HPDE6-E6E7 (cell line): ENCODE measurements around the gene CMTM1.
"Not testable (repeated sequence)": the region's sequence is repeated elsewhere in the genome, so short reads cannot be mapped to it uniquely, and the experiment has no call there.

Experiments used
- DNase-seq: peaks from one replicate; pipeline ENCODE4 v3.0.0; 2011; ENCODE audit warnings: missing footprints; ENCODE audit errors: extremely low spot score

The CMTM1 gene

DNA sequence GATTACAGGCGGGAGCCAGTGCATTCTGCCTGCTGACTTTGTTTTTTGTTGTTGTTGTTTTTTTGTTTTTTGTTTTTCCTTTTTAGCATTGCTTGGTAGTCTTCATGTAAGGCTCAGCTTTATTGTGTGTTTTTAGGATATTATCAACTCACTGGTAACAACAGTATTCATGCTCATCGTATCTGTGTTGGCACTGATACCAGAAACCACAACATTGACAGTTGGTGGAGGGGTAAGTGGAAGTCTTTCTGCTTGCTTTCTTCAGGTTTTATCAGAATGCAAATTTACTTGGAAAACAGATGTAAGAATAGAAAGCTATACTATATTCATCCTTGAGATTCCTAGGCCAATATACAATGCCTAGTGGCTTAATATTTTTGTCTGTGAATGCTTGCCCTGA is 3.3 kb upstream of the CMTM1 start:
- no peak for DNase-seq

DNA sequence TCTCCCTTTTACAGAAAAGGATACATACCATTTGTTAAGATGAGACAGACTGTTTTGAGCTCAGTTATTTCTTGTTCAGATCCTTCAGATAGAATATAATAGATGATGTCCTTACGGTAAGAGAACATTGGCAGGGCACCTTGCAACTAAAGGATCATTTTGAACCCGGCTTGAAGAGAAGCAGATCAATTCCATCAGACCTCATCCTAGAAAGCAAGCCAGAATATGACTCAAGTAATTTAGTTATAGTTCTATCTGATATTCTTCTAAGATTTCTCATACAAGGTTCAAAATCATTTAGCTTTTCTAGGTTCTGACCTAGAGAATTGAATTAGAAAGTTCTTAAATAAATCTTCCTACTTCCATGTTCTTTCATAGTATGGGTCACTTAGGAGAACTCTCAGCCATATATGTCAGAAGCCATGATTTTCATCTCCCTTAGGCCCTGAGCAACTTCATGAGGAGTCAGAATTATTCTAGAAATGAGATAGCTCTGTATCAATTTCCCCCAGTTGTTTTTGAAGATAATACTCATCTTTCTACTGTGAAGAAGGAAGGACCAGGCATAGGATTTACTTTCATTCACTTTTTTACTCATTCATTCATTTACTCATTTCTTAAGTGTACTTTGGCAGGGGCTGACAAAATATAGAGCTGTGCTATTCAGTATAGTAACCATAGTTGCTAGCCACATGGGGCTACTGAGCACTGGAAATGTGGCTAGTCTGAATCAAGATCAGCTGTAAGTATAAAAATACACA is 2.5 kb upstream of the CMTM1 start:
- DNase-seq = no peak

GRCh38 chr16:66567270-66567669 is 1.0 kb downstream of the CMTM1 start:
- DNase-seq = not testable (repeated sequence)

GRCh38 chr16:66568355-66568754 is 2.1 kb downstream of the CMTM1 start:
- DNase-seq = no peak

DNA sequence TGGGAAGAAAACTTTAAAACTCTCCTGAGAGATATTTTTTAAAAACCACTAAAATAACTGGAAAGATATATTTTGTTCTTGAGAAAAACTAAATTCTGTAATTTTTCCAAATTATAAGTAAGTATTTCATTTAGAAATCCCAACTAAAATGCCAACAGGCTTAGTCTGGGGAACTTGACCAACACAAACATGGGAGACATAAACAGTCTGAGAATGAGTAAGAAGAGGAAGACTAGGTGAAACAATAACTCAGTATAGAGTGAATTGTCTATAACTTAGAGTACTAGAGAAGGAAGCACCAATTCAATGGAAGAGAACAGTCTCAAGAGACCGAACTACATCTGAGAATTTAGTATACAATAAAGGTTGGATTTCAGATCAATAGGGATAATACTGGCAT is 2.9 kb downstream of the CMTM1 start:
- DNase-seq = no peak

GRCh38 chr16:66569827-66570405 is 3.7 kb downstream of the CMTM1 start:
- DNase-seq = peak; percentile 36

DNA sequence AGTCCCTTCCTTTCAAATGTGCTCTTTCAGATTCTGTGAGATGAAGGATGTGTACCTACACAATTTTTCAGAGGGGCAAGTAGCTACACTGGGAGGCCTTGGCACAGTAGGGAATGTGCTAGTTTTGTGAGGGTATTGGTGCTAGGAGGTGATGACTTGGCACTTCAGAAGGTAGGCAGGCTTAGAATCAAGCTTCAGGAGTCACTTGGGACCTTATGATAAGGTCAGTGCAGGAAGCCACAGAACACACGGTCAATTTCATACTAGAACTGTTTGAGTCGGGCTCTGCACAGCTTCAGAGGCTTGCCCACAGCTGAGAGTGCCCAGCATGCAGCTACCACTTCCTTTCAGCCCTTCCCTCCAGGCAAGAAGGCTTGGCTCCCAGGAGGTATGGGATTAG is 6.1 kb downstream of the CMTM1 start:
- DNase-seq = no peak

DNA sequence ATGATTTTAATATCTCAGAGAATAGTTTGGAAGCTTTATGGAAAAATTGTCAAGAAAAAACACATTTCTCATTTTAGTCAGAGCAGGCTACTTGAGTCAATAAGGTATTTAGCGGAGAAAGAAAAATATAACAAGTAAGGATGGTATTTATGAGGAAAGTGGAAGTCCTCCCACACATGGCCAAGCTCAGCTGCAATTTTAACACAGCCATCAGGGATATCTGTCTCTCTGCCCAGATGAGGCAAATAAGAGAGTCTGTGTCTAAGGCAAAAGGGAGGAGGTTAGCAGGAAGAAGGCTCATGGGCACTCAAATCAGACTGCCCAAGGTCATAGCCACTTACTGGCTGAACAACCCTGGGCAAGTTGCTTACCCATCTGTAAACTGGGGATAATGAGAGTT is 7.8 kb downstream of the CMTM1 start:
- DNase-seq = no peak

DNA sequence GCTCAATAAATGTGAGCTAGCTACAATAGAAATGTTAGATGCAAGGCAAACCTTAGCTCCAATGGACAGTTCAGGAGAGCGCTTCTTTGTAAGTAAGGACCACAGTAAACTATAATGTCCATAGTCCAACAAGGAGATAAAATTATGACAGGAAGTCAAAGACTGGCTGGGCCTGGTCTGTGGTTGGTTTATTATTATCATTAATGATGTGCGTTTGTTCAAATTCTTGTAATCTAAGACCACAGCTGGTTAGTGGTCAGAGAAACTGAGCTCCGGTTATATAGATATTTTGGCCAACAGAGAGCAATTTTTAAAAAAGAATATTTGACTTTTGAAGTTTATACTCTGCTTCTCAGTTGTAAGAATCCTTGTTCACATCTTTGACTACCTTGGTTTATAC is 8.3 kb downstream of the CMTM1 start:
- DNase-seq = no peak

DNA sequence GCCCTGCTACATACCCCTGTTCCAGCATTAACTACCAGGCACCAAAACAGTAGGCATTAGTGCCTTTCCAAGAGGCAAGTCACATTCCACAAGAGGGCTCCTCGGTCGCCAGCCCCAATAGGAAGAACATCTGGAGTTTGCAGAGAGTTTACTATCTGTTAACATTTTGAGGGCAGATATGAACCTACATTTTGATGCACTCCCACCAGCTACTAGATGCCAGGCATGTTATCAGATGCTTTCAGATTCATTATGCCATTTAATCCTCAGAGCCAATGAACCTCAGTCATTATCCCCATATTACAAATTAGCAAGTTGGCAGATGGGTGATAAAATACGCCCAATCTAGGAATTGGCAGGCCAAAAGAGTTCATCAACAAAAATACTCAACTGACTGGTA is 8.8 kb downstream of the CMTM1 start:
- DNase-seq = no peak

DNA sequence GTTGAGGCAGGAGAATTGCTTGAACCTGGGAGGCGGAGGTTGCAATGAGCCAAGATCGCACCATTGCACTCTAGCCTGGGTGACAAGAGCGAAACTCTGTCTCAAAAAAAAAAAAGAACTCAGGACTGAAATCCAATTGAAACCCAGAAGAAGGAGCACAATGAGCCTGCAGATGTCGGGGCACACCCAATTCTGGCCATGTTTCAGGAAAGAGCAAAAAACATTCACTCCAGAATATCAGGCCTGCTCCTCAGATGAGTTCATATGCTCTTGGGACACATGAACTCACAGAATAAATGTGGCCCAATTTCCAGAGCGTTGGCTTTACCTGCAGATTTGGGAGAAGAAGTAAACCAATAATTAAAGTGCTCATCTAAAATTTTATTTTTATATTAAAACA is 10.1 kb downstream of the CMTM1 start:
- DNase-seq = no peak

DNA sequence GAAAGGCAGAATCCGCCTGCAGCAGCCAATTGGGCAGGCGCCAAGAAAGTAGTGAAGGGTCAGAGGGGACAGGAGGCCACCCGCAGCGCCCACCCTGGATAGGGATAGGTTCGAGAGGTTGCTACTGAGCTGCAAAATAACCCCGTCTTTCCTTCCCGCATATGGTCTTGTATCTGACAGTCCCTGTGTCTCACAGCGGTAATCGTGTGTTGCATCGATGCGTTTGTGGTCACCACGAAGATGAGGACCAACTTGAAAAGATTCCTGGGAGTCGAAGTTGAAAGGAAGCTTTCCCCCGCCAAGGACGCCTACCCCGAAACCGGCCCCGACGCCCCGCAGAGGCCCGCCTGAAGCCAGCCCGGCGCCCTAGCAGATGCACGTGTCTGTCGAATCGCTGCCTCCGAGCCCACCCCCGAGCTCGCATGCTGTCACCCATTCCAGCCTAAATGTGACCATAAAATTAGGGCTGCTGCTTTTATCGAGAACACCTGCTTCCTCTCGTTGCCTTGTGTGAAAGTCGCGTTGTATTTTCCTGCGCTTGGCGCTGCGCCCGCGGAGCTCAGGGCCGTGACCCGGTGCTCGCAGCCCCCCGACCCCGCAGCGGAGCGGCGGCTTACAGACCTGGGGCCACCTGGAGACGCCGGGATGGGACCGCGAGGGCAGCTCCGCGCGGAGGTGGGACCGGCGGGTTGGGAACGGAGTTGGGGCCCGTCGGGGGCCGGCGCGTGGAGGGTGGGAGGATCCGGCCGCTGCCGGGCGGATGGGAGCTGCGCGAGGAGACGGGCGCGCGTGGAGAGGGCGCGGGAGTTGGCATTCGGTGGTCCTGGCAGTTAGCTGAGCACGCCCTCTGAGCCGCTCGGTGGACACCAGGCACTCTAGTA is 12.7 kb downstream of the CMTM1 start, which contains the start of gene CMTM2:
CMTM2 (plus strand) TSS at position 813 of the 881 bp plus-strand sequence. CDS start 145 bp downstream, outside the sequence.
- DNase-seq = no peak

DNA sequence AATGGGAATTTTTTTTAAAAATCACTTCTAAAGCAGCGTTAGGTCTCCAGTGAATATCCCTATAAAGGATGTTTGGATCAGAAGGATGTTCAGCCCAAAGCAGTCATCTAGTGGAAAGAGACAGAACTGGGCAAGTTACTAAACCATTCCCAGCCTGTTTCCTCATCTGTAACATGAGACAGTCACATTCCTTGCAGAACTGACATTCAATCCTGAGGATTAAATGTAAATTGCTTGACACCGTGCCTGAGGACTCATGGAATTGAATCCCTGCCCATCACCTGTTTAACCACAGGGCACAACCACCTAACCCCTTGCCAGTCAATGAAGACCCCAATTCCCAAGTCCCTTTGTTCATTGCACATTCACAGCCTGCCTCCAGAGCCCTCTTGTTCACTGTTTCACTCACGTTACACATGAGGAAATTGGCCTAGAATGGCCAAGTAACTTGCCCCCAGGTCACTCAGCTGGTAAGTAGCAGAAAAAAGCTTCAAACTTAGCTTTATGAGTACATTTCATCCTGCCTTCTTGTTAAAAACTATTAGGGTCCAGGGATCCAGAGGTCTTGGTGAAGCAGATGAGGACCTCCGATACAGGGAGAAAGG is 14.5 kb downstream of the CMTM1 start:
- peak; percentile 71 for DNase-seq

DNA sequence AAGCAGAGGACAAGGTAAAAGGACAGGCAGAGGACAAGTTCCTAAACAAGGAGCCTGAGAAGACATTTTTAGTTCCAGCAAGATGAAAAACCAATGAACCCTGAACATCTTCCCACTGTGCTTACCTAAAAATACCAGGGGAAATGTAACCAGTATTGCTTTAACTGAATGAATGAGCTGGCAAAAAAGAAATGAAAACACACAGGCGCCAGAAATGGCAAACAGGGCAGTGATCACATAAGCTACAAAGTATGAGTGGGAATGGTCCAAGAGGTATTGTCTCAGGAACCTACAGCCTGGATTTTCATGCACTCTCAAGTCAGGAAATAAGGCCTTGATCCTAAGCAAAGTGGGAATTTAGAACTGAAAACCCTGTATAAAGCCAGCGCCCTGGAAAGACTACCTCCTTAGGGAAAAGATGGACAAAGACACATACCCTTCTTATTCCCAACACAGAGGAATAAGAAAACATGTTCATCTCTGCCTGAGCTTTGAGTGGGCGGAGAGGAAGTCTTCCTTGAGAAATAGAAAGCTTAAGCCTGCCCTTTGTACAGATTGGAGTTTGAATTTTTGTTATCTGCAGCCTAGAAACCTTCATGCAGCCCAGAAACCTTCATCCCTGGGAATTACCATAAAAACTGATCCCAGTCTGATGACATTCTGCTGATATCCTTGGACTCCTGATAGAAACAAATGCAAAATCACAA is 15.2 kb downstream of the CMTM1 start:
- DNase-seq = no peak

DNA sequence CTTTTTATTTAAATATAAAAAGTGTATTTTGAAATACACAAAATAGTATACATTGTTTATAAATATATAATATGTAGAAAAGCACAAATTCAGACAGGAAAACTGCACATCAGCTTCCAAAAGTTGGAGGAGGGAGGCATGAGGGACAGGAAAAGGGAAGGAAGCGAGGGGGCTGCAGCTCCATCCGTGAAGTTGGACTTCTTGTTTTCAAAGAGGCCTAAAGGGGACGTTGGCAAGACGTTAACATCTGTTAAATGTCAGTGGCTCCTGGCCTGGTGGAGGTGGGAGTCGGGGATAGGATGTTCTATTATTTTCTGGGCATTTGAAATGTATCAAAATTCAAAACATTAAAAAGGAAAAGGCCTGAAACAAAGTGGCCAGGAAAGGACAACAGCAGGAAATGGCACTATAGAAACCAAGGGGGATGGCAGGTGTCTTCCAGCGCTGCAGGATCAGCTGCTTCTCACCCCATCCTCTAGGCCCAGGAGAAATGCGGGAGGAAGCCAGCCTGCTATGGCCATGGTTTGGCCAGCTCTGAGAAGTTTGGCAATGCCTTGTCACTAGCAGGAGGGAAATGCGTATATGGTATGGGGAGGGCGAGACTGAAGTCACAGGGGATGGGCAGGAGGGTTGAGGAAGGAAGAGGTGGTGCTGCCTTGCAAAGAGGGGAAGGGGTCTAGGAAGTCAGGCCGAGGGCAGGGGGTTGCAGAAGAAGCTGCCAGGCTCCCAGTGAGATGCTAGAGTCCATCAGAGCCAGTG is 19.4 kb downstream of the CMTM1 start:
- no peak for DNase-seq

DNA sequence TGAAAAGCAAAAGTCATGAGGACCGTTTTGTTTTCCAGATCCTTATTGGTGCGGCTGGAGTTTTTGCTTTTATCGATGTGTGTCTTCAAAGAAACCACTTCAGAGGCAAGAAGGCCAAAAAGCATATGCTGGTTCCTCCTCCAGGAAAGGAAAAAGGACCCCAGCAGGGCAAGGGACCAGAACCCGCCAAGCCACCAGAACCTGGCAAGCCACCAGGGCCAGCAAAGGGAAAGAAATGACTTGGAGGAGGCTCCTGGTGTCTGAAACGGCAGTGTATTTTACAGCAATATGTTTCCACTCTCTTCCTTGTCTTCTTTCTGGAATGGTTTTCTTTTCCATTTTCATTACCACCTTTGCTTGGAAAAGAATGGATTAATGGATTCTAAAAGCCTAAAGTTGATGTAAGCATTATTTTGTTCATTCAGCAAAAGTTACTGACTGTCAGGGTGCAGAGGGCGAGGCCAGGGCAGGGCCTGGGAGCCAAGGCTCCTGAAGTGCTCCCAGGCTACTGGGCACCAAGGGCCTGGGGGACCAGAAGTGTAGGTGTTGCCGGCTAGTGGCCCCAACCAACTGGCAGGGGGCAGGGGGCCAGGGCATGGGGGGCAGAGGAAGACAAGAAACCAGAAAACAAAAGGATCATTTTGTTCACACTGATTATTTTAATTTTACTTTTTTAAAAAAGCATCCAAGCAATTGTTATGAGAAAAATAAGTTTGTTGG is 21.8 kb downstream of the CMTM1 start:
- no peak for DNase-seq

GRCh38 chr16:66588981-66589713 is 22.9 kb downstream of the CMTM1 start:
- no peak for DNase-seq

DNA sequence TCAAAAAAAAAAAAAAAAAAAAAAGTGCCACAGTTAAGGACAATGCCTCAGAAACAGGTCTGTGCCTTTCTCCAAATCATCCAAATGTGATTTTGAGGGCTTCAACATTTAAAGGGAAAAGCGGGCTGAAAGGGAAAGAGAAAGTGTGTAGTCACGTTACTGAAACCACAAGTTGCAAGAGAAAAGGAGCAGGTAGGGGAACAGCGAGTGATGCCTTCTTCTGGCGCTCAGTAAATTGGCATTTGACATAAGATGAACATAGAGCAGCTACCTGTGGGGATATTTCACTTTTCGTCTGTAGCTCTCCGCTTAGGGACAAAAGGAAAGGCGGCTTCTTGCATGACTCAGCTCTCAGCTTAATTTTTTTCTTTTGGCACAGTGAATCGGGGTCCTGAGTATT is 24.1 kb downstream of the CMTM1 start:
- DNase-seq = no peak

GRCh38 chr16:66591018-66591417 is 24.8 kb downstream of the CMTM1 start:
- DNase-seq = no peak
